GM19025 (cell line): ENCODE results near the gene TSPAN11.

Experiments used
- ATAC-seq: cut with Tn5 transposase; IDR thresholded peaks from one replicate; pipeline ENCODE4 v1.9.1; 2021; ENCODE audit warnings: mild to moderate bottlenecking, low read depth, moderate library complexity; ENCODE audit not compliant: unreplicated experiment

Gene TSPAN11

GRCh38 chr12:30909349-30910037 is 17.1 kb upstream of the TSPAN11 start:
- no peak for ATAC-seq

DNA sequence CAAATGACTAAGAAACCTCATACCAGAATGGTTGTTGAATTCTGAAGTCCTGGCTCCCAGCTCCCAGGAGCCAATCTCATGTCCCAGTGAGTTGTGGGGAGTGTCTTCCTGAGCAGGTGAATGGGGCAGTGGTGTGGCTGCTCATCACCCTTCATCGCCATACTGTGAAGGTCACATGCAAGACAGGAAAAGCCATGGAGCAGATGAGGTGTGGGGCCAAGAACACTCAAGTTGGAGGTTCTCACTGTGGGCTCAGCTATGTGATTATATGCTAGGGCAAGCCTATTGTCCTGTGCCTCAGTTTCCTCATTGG is 16.6 kb upstream of the TSPAN11 start:
- ATAC-seq = no peak

- no peak for ATAC-seq
These were observed 15.3 kb upstream of the TSPAN11 start for GRCh38 chr12:30911207-30911606.

GRCh38 chr12:30913323-30913722 is 13.2 kb upstream of the TSPAN11 start:
- ATAC-seq = no peak

DNA sequence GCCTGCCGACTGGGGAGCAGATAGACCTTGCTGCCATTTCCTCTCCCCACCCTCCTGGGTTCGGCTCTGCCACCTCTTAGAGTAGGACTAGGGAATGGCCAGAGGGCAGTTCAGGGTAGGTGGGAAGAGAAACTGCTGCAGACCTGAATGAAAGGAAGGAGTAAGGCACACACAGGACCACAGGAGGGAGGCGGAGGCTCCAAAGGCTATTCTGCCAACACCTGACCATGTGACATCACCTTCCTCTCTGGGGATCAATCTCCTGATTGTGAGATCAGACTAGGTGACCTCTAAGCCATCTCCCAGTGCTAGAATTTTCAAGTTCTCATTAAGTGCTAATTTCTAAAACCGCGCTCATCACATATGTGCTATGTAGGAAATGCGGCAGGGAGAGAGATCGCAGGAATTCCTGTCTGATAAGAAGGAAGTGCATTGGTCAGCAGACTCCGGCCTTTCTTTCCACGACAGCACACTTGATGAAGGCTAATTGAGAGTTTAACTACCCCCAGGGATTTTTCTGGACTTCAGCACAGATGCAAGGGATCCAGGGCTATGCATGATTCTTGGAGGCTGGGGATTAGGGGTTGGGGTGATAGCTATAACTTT is 11.5 kb upstream of the TSPAN11 start:
- no peak for ATAC-seq

DNA sequence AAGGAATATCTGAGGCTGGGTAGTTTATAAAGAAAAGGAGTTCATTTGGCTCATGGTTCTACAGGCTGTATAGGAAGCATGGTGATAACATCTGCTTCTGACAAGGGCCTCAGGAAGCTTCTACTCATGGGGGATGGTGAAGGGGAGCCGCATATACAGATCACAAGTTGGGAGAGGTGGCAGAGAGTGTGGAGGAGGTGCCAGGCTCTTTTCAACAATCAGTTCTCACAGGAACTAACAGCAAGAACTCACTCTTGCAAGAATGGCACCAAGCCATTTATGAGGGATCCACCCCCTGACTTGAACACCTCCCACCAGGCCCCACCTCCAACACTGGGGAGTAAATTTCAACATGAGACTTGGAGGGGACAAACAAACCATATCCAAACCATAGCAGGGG is 3.5 kb upstream of the TSPAN11 start:
- ATAC-seq = no peak

GRCh38 chr12:30925607-30926242 is 823 bp upstream of the TSPAN11 start:
- no peak for ATAC-seq

DNA sequence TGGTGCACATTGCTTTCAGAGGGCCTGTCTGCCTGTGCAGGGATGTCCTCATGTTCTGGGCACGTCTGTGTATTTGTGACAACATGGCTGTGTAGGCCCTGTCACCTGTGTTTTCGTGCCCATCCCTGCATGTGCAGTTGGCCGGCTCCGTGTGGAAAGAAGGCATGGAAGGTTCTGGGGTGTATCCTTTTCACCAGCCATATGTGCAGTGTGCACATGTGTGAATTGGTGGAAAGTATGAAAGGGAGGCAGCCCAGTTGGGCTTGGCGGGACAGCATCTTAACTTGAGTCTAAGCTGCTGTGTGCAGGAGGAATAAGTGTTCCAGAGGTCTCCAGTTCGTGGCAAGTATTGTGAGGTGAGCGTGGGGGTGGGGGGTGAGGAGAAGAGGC is 669 bp downstream of the TSPAN11 start:
- no peak for ATAC-seq

DNA sequence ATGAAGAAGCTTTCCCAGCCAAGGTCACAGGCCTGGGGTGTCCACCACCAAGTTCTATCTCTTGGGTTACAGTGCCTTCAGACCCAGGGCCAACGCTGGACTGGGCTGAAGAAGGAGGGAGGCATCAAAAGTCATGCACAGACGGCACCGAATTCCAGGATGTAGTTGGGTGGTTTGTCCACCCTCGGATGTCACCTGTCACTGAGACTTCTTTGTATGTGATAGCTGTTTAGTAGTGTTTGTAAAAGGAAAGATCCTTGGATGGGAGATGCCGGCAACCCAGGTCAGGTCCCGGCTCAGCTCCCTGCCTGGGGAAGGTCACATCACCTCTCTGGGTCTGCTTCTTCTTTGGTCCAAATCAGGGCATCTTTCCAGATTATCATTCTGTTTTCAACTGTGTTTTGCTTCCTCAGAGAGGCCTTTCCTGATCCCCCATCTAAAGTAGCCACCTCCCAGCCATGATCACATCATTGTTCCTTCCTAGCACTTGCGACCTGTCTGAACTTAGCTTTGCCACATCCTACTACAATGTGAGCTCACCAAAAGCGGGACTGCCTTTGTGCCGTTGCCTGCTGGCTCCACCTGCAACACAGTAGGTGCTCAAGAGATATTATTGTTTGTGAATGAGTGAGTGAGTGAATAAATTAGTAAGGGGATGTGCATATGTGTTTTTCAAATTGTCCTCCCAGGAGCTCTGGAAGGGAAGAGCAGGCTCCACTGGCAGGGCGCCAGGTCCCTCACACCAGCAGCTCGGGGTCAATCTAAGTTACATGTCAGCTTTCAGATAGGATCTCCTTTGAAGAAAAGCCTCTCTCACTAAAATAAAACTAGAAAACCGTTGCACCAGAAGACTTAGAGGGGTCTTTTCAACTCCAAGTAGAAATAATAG is 2.1 kb downstream of the TSPAN11 start:
- ATAC-seq = no peak

- ATAC-seq = no peak
These were observed 3.7 kb downstream of the TSPAN11 start for GRCh38 chr12:30930238-30930637.

- ATAC-seq = no peak
These were observed 4.1 kb downstream of the TSPAN11 start for GRCh38 chr12:30930641-30931040.

- ATAC-seq = no peak
These were observed 6.3 kb downstream of the TSPAN11 start for GRCh38 chr12:30932881-30933280.

DNA sequence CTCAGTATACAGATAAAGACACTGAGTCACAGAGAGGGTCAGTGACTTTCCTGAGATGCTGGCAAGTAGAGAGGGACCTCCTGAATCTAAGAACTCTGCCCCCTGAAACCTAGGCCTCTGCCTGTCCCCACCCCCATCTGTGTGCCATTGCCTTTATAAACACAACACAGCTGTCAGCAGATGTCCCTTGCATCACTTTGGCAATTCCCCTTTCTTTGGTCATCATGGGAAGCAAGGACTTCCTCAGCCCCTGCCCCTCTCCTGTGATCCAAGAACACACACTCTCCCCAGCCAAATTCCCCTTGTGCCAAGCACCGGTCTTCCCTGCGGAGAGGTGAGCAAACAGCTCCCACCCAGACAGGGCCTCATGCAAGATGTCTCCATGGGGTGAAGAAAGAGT is 8.3 kb downstream of the TSPAN11 start:
- no peak for ATAC-seq

- no peak for ATAC-seq
These were observed 9.5 kb downstream of the TSPAN11 start for GRCh38 chr12:30936036-30936435.

DNA sequence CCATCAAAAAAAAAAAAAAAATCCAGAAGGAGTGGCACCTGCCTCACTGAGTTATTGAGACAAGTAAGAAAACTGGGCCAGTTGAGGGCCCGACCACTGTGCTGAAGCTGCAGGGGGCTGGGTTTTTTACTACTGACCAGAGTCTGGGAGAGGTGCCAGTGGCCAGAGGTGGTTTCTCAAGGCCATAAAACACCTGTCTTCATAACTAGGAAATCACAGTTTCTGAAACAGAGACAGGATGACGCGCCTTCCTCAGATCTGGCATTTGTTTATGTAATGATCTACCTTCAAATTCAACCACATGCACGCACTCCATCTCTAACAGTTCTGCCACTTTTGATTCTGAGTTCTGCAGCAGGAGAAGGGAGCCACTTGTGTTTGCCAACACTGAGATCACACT is 12.7 kb downstream of the TSPAN11 start:
- ATAC-seq = peak; percentile 75

- no peak for ATAC-seq
These were observed 15.9 kb downstream of the TSPAN11 start for GRCh38 chr12:30942486-30942885.

DNA sequence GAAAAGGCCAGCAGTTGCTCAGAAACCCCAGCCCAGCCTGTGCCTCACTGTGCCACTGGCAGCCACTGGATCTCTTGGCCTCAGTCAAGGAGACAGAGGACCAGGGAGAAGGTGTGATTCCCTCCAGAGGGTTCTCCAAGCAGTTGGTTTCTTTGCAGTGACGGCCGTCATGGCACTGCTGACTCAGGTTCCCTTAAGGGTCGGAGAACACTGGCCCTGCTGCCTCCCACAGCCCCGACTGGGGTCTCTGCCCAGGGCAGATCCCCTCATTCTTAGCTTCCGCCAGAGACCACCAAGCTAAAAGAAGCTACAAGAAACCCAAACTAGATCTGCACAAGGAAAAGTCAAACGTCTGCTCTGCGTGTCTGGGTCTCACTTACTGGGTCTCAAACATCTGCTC is 16.4 kb downstream of the TSPAN11 start:
- no peak for ATAC-seq

- ATAC-seq = no peak
These were observed 19.1 kb downstream of the TSPAN11 start for GRCh38 chr12:30945443-30946164.

GRCh38 chr12:30952015-30952414 is 25.5 kb downstream of the TSPAN11 start:
- no peak for ATAC-seq

- ATAC-seq = no peak
These were observed 26.7 kb downstream of the TSPAN11 start for GRCh38 chr12:30953257-30953656.
